ENCODE measurements around the gene MDFIC.

MDFIC gene

DNA sequence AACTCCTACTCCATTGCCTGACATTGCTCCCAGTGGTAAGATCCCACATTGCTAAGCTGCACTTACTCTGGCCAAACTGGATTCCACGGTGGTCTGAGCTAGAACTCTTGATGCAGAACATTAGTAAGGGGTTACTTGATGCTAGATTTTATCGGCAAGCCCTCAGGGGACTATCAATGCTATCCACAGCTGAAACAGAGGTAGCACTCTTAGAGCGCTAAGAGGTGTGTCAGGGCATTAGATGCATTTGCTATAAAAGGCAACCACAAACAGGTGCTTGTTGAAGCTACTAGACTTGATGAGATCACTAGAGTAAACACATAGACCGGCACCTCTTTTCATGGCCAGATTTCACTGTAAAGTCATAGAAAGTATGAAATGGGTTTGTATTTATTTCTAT is 116.3 kb downstream of the MDFIC start:
- no peak for DNase-seq (ENCODE audit: low read depth, low spot score)

DNA sequence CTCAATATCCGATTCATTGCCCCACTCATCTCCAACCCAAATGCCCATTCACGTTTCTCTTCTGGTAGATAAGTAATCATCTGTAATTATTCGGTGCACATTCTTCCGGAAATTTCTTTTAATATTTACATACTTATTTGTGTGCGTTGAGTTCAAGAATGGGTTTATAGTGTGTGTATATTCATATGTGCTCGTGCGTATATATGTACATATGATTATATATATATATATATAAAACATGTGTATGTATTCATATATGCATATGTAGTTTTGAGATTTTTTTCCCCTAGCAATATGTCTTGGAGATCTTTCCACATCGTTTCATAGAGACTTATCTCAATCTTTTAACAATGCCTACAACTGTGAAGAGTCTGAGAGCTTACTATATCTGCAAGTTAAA is 118.2 kb downstream of the MDFIC start:
- DNase-seq (ENCODE audit: low read depth, low spot score) = no peak

DNA sequence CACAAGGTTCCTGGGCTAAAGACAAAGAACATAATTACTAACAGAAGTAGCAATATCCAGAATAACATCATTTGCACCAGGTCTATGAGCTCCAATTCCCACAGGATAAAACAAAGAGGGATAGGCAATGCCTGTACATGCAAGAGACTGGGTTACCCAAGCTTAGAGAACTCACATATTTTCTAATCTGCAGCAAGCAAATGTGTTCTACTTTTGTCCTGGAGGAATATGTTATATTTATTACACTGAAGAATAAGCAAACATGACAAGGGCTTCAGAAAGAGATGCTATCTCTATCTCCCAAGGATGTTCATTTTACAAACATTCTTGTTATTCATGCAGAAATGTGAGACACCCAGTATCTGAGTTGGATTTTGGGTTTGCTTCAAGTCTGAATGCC is 118.6 kb downstream of the MDFIC start:
- DNase-seq (ENCODE audit: low read depth, low spot score) = no peak

DNA sequence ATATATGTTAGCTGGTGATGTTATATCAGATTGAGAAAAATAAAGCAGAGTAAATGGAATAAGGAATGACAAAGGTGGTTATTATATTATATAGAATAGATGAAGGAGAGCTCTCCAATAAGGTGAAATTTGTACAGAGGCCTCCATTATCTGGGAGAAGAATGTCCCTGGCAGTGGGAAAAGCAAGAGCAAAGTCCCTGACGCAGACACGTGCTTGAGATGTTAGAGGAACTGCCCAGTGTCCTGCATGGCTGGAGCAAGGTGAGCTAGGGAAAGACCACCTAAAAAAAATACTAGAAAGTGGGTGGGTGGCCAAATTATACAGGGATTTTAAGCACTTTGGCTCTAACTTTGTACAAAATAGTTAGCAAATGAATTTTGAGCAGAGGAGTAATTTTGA is 120.7 kb downstream of the MDFIC start:
- no peak for DNase-seq (ENCODE audit: low read depth, low spot score)

DNA sequence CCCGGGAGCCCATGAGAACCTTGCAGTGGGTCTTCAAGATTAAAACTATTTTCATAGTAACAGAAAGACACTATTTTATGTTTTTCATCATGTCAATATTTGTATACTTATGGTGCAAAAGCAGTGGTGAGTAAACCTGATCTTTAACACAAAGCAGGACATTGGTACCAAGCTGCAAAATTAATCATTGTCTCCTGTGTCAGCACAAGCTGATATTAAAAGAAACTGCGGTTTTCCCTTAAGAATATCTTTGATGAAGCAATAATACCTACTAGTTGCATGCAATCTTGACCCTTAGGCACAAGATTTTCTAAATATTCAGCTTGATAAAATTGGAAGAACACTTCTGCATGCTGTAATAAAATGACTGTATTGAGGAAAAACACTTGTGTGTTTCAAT is 121.7 kb downstream of the MDFIC start:
- DNase-seq (ENCODE audit: low read depth, low spot score) = no peak

DNA sequence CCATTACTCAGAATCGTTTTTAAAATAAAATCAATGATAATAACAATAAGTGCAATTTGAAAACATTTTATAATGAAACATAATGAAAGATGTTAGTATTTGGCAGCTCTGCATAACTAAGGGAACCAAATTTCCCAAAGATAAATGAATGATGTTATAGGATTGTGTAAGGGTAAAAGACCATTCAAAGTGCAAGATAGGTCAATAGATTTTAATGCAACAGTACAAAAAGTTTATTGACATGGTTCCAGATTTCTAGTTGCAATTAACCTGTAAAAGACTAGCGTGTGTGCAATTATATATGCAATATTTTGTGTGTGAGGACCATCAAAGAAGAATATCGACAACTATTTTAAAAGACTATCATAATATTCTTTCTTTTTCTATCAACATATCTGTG is 122.3 kb downstream of the MDFIC start:
- no peak for DNase-seq (ENCODE audit: low read depth, low spot score)

DNA sequence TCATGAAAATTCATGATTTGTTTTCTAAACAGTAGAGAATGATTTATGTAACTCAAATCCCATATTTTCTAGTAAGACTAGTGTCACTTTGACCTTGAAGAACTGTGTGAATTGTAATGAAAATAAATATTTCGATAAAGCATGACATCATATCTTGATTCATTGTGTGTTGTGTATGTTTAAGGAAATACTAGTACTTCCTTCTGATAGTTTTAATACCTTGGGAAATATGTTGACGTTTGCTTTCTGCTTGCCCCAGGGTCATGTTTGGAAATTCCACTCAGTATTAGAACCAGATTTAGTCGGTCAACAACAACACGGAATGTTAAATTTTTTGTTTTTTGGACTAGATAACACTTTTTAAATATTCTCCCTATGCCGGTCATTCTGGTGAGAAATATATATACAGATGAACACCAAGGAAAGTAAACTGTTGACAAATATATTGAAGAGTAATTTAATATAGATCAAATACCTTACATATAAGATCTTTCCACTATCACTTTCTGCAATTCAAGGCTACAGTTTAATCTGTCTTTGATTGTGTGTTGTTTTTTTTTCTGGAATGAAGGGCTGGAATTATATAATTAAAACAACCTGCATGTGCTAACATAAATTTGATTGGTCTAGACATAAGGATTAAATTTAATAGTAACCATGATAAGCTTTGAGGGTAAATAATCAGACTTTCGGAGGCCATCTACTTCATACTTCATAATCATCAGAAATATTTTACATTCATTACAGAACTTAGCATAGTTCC is 126.2 kb downstream of the MDFIC start:
- DNase-seq (ENCODE audit: low read depth, low spot score) = no peak

DNA sequence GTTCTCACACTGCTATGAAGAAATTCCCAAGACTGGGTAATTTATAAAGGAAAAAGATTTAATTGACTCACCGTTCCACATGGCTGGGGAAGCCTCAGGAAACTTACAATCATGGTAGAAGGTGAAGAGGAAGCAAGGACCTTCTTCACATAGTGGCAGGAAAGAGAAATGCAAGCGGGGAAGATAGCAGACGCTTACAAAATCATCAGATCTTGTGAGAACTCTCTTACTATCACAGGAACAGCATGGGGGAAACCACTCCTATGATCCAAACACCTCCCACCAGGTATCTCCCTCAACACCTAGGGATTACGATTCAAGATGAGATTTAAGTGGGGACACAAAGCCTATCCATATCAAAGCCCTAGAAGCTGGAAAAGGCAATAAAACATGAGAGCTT is 130.8 kb downstream of the MDFIC start:
- no peak for DNase-seq (ENCODE audit: low read depth, low spot score)

DNA sequence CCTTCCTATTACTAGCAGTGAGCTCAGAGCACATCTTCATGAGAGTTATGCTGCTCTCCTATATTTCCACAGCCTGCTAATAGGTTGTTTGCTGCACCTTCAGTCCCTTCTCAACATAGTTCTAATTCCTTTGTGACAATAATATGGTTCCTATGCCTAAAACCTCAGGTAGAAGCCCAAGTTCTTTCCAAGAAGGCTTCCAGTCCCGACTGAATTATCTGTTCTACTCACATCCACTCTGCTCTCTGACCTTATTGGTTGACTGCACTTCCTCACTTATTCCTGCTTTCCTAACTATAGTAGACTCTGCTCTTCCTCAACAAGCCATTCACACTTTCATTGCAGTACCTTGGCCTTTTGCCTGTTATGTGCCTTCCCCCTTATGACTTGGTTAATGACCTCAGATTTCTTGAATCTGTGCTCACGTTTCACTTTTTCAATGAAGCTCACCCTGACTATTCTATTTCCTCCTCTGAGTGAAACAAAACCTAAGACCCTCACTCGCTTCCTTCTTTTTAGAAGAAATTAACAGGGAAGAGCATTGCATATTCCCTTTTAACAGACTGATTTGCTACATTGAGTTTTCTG is 132.7 kb downstream of the MDFIC start:
- DNase-seq (ENCODE audit: low read depth, low spot score) = no peak

DNA sequence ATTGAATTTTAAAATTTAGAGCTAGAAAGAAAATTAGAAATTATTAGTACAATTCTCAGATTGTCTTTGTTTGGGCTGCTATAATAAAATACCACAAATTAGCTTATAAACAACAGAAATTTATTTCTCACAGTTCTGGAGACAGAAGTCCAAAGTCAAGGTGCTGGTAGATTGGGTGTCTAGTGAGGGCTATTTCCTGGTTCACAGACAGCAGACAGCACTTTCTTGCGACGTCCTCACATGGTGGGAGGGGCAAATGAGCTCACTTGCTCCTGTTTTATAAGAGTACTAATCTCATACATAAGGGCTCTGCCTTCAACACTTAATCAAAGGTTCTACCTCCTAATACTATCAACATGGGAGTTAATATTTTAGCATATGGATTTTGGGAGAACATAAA is 134.1 kb downstream of the MDFIC start:
- no peak for DNase-seq (ENCODE audit: low read depth, low spot score)

DNA sequence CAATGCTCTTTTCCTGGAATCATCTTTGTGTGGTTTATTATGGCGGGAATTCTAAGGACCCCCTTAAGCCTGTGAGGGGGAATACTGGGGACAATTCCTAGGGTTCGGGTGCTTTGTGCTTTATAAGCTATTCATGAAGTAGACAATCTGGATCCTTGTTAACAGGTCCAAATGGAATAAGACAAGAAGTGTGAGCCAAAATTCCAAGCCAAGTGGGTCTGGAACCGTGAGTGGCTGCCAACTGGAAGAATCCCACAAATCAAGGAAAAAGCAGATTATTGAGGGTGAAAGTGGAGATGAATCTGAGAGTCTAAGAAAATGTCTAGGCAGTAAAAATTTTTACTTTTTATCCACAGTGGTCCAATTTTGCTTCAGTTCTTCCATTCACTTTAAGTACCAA is 136.8 kb downstream of the MDFIC start:
- DNase-seq (ENCODE audit: low read depth, low spot score) = no peak

DNA sequence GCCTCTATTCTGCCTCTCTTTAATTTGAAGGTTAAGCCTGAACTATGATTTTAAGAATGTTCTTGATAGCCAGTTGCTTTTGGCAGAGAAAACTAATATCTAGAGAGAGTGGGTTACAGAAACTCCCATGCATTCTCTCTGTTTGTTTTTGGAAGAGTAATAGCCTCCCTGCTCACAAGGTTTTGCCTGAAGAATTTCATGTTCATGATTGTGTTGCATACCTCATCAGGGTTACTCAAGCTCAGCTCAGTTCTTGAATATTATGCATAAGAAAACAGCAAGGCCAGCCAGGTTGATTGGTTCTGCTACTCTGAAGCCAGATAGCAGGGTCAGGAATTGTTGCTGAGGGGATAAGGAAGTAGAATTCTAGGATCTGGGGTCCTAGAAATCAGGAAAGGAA is 137.4 kb downstream of the MDFIC start:
- DNase-seq (ENCODE audit: low read depth, low spot score) = no peak

DNA sequence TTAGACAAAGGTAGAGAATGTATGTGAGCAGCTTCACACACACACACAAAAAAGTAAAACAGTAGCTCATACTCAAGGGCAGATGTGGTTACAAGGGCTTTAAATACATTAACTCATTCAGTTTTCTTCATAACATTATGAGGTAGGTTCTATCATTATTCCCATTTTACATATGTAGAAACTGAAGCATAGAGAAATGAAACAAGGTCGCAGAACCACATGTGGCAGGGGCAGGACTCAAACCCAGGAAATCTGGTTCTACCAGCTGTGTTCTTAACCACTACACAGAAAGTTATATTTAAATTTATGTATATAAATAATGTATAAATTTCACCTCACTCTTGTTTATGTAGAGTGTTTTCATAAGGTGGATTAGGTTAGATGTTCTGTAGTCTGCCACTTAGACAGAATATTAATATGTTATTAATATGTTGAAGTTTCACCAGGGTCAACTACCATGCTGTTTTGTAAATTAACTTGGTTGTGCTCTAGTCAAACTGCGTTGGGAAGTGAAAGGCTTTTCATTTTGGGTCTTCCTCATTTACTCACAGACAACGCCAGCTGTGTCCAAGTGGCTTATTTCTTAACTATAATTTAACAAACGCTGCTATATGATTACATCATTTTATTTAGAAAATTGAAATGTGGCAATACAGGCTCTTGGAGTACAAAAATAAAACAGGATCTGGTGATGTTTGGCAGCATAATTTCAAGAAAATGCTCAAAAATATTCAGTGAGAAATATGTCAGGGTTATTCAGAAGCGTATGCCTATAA is 138.4 kb downstream of the MDFIC start:
- no peak for DNase-seq (ENCODE audit: low read depth, low spot score)

DNA sequence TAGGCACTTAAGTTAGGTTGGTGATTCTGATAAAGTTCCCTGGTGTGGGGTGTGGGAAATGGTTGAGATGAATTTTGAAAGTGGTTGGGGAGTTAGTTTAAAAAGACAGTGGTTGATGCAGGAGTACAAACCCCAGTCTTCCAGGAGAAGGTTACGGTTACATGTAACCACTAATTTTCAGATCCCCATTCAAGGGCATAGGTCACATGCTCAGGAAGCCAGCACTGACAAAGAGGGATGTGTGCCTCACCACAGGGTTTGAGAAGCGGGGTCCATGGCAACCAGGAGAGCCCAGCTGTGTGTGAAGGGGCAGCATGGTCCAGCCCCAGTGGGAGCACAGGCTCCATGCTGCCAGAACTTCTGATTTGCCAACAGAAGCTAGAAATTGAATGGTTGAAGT is 144.2 kb downstream of the MDFIC start:
- no peak for DNase-seq (ENCODE audit: low read depth, low spot score)

DNA sequence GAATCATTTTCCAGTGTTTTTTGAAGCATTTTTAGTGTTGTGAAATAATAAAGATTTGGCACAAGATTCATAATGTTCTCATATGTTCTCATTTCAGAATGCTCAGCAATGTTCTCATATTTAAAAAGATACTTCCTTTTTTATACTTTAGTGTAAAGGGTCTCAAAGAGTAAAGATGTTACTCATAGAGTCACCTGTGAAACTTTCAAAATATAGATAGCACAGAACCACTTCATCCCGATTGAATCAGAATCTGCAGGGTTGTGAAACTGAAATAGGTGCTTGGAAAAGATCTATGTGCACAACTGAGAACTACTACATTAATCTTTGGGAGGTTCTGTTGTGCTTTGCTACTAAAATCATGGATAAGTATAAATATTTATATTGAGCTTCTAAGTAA is 144.7 kb downstream of the MDFIC start:
- DNase-seq (ENCODE audit: low read depth, low spot score) = no peak

DNA sequence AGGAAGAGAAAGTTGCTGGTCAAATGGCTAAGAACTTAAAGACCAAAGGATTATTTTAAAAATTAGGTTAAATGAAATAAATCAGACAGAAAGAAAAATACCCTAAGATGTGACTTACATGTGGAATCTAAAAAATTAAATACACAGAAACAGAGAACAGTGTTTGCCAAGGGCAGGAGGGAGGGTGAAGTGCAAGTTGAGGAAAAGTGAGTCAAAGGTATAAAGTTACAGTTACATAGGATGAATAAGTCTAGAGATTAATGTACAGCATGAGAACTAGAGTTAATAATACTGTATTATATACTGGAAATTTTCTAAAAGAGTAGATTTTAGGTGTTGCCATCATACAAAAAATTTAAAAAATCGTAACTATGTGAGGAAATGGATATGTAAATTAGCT is 146.3 kb downstream of the MDFIC start:
- DNase-seq (ENCODE audit: low read depth, low spot score) = no peak
